ENCODE measurements around the gene PLXNB1. TPM values are rescaled to one million over a fixed set of nuclear protein-coding genes. Genes with fewer than 3 reads are reported as not detected.
A peak's percentile ranks its signal among the peaks of the same experiment; 100 is the strongest.

PLXNB1 gene
- total and polyA plus RNA-seq, 10 of the 15 experiments (the other 5 are each of a cell fraction or from before 2014, with no cell fraction given) = 0.18 to 15.1 (median 5.3) TPM

DNA sequence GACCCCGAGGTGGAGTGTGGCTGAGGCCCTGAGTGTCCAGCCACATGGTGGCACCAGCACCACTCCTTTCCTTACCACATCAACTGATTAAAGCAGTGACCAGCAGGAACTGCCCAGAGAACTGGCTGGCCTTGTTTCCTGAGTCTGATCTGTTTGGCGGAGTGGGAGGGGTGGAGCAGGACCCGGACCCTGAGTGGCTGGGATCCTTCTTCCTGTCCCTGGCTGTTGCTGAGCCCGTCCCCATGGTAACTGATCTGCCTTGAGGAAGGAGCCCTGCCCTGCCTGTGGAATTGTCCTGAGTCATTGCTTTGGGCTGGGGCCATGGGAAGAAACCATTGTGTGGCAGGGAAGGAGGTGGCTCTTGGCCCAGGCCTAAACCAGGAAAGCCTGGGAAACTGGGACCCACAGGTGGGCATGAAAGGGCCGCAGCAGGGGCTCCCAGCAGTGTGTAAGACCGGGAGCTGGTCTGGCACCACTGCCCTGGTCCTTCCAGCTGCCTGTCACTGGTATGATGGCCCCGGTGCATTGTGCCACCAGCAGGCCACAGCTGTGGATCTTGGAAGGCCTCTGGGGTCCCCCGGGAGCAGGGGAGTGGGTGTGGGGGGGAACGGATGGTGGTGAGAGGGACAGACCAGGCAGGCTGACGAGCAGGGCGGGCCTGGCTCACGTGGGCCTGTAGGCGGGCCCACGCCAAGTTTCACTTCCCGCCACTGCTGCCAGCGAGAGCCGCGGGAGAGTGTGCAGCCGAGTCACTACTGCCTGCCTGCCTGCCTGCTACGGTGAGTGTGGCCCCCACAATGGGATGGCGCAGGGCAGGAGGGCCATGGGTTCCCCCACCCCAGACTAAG is 35.9 kb upstream of the PLXNB1 start:
- H3K4me3 ChIP-seq = peak overlapping the region; percentile 88
- H3K9me3 ChIP-seq (replicated peaks; ENCODE audit: control insufficient read depth, insufficient read depth, low read length) = no peaks in the 10 kb centered on the region
- RAD21 ChIA-PET (ENCODE audit: unreplicated experiment) = interaction anchor here (0.5 to 2.5 kb wide), 11 partner anchors 26 to 554 kb away, joined by 3 to 20 read pairs (median 6); partner anchors contain the start of genes CCDC51, NME6, PFKFB4 and SLC26A6
- H3K4me2 ChIP-seq (ENCODE audit: control insufficient read depth, insufficient read depth) = peak overlapping the region; percentile 100
- ATAC-seq = peak; percentile 94
- CTCF ChIA-PET = interaction anchor here (0.6 to 6.1 kb wide), 9 partner anchors 21 to 197 kb away, joined by 3 to 58 read pairs (median 11); partner anchors contain the start of genes CCDC51, PFKFB4 and TMA7
- H4K20me1 ChIP-seq (ENCODE audit: control insufficient read depth, insufficient read depth) = no peaks in the 10 kb centered on the region
- no peak for DNase-seq (ENCODE audit: low read depth, low spot score)
- no TSS peak for BruUV-seq (replicated peaks)
- peak overlapping the region; percentile 96 for H3K27ac ChIP-seq (ENCODE audit: control insufficient read depth, insufficient read depth)
- H3K36me3 ChIP-seq (ENCODE audit: control insufficient read depth in 2 of 2, insufficient read depth in 2 of 2, low read length in 1 of 2) = peaks cover 9 to 14% of the 10 kb centered on the region in 2 experiments; a peak in 3 of 4 replicates
- peak overlapping the region; percentile 97 for H3K9ac ChIP-seq (ENCODE audit: control insufficient read depth, insufficient read depth, low read length)
- SMC1A ChIA-PET (ENCODE audit: uncharacterized antibody, unreplicated experiment) = interaction anchor here (0.9 to 4.2 kb wide), 10 partner anchors 25 to 219 kb away, joined by 3 to 22 read pairs (median 5); partner anchors contain the start of genes CCDC51, PFKFB4 and TMA7
- POLR2A ChIA-PET = interaction anchor here (0.6 to 10.0 kb wide), 6 partner anchors 8 to 225 kb away, joined by 3 to 91 read pairs (median 6); partner anchors contain the start of genes CCDC51, PFKFB4, TMA7 and ZNF589
- H3K27me3 ChIP-seq (replicated peaks in 1 of 2; ENCODE audit: control insufficient read depth in 2 of 2, insufficient read depth in 2 of 2, low read length in 1 of 2) = no peaks in the 10 kb centered on the region
- FAIRE-seq = peak; percentile 85
- H3K4me1 ChIP-seq (ENCODE audit: control insufficient read depth, insufficient read depth, low read length) = peaks cover 41% of the 10 kb centered on the region
- WGBS (ENCODE audit: insufficient coverage, insufficient replicate concordance, low lambda C conversion rate, missing lambda C conversion rate) = 8% methylated on average over 21 of the region's 21 CpGs
- peaks cover 51% of the 10 kb centered on the region for H3K79me2 ChIP-seq (ENCODE audit: control insufficient read depth, insufficient read depth, low read length)
- intact Hi-C loops (cut with micrococcal nuclease; ENCODE audit: unreplicated experiment) = loop anchor here (1.0 kb wide), 2 partner anchors 42 to 83 kb away; no protein-coding TSS in a partner anchor
- H2AFZ ChIP-seq (ENCODE audit: control insufficient read depth, low read depth, low read length) = peak overlapping the region; percentile 87
- in situ Hi-C loops (cut with MboI) = no loop called here
- TF ChIP-seq CHD4 (IDR thresholded peaks at IDR 0.05) (no peak), RELA (IDR thresholded peaks at IDR 0.05; ENCODE audit: borderline replicate concordance, partially characterized antibody) (peak; percentile 16), HDAC2 (IDR thresholded peaks at IDR 0.05) (no peak), FOXM1 (IDR thresholded peaks at IDR 0.05; ENCODE audit: low read depth, low read length) (no peak), SREBF1 (IDR thresholded peaks at IDR 0.05; ENCODE audit: low read length) (no peak), SPI1 (IDR thresholded peaks at IDR 0.05; ENCODE audit: borderline replicate concordance, insufficient read depth, low read depth, low read length) (peak; percentile 97), NR2C2 (IDR thresholded peaks at IDR 0.05; ENCODE audit: borderline replicate concordance, control insufficient read depth, insufficient read length, low read depth) (no peak), KLF5 (IDR thresholded peaks at IDR 0.05; ENCODE audit: partially characterized antibody) (no peak), ZBED1 (IDR thresholded peaks at IDR 0.05; ENCODE audit: borderline replicate concordance) (peak; percentile 82; the same call in 1 of the 2 replicates), GATAD2B (conservative IDR thresholded peaks at IDR 0.05; ENCODE audit: low read depth) (peak; percentile 68; the same call in 1 of the 2 replicates)
- TF ChIP-seq, protein P1, sequence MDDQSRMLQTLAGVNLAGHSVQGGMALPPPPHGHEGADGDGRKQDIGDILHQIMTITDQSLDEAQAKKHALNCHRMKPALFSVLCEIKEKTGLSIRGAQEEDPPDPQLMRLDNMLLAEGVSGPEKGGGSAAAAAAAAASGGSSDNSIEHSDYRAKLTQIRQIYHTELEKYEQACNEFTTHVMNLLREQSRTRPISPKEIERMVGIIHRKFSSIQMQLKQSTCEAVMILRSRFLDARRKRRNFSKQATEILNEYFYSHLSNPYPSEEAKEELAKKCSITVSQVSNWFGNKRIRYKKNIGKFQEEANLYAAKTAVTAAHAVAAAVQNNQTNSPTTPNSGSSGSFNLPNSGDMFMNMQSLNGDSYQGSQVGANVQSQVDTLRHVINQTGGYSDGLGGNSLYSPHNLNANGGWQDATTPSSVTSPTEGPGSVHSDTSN (IDR thresholded peaks at IDR 0.05; ENCODE audit: insufficient replicate concordance, low read depth, low read length) = peak; percentile 42
- TF ChIP-seq, protein P2, sequence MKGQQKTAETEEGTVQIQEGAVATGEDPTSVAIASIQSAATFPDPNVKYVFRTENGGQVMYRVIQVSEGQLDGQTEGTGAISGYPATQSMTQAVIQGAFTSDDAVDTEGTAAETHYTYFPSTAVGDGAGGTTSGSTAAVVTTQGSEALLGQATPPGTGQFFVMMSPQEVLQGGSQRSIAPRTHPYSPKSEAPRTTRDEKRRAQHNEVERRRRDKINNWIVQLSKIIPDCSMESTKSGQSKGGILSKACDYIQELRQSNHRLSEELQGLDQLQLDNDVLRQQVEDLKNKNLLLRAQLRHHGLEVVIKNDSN (IDR thresholded peaks at IDR 0.05; ENCODE audit: borderline replicate concordance, extremely low read length, insufficient read depth, low read depth, low read length) = peak; percentile 93
- TF ChIP-seq, protein P3, sequence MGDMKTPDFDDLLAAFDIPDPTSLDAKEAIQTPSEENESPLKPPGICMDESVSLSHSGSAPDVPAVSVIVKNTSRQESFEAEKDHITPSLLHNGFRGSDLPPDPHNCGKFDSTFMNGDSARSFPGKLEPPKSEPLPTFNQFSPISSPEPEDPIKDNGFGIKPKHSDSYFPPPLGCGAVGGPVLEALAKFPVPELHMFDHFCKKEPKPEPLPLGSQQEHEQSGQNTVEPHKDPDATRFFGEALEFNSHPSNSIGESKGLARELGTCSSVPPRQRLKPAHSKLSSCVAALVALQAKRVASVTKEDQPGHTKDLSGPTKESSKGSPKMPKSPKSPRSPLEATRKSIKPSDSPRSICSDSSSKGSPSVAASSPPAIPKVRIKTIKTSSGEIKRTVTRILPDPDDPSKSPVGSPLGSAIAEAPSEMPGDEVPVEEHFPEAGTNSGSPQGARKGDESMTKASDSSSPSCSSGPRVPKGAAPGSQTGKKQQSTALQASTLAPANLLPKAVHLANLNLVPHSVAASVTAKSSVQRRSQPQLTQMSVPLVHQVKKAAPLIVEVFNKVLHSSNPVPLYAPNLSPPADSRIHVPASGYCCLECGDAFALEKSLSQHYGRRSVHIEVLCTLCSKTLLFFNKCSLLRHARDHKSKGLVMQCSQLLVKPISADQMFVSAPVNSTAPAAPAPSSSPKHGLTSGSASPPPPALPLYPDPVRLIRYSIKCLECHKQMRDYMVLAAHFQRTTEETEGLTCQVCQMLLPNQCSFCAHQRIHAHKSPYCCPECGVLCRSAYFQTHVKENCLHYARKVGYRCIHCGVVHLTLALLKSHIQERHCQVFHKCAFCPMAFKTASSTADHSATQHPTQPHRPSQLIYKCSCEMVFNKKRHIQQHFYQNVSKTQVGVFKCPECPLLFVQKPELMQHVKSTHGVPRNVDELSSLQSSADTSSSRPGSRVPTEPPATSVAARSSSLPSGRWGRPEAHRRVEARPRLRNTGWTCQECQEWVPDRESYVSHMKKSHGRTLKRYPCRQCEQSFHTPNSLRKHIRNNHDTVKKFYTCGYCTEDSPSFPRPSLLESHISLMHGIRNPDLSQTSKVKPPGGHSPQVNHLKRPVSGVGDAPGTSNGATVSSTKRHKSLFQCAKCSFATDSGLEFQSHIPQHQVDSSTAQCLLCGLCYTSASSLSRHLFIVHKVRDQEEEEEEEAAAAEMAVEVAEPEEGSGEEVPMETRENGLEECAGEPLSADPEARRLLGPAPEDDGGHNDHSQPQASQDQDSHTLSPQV (IDR thresholded peaks at IDR 0.05) = no peak
- TF ChIP-seq, protein P4, sequence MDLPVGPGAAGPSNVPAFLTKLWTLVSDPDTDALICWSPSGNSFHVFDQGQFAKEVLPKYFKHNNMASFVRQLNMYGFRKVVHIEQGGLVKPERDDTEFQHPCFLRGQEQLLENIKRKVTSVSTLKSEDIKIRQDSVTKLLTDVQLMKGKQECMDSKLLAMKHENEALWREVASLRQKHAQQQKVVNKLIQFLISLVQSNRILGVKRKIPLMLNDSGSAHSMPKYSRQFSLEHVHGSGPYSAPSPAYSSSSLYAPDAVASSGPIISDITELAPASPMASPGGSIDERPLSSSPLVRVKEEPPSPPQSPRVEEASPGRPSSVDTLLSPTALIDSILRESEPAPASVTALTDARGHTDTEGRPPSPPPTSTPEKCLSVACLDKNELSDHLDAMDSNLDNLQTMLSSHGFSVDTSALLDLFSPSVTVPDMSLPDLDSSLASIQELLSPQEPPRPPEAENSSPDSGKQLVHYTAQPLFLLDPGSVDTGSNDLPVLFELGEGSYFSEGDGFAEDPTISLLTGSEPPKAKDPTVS (IDR thresholded peaks at IDR 0.05; ENCODE audit: low read depth, low read length) = no peak
